Body of pancreas (tissue), 4 donors: ENCODE data around the gene SMIM11. TPM values are rescaled to one million over a fixed set of nuclear protein-coding genes. Genes with fewer than 3 reads are reported as not detected.

Experiments
- ATAC-seq: fragments of 150-250 bp; one replicate; pipeline ENCODE4 v1.9.1; 2016
- DNase-seq, 4 donors: peaks; one replicate each; pipeline ENCODE4 v3.0.0-alpha.2; 2019
- H3K27ac ChIP-seq, 4 donors: fragments of 200-600 bp; sonication (generic); 1 replicate in 3 of 4; 2 replicates in 1 of 4; pipeline versions ENCODE4 v1.5.1 to v1.6.1; 2016 to 2019; ENCODE audit warnings: mild to moderate bottlenecking in 1 of 4, mixed read lengths in 1 of 4, moderate library complexity in 1 of 4
- H3K27me3 ChIP-seq, 2 donors: fragments of 200-600 bp; sonication (generic); one replicate each; pipeline ENCODE4 v1.6.0; 2016; ENCODE audit warnings: mild to moderate bottlenecking in 1 of 2
- H3K36me3 ChIP-seq, 2 donors: fragments of 200-600 bp; sonication (generic); replicated peaks in 1 of 2; 2 replicates each; pipeline ENCODE4 v1.5.1; 2016; ENCODE audit warnings: low read depth in 2 of 2; ENCODE audit not compliant: insufficient read depth in 1 of 2
- H3K4me1 ChIP-seq: fragments of 200-600 bp; sonication (generic); one replicate; pipeline ENCODE4 v1.6.0; 2016
- H3K4me3 ChIP-seq, 2 donors: fragments of 200-600 bp; sonication (generic); 1 replicate in 1 of 2; 2 replicates in 1 of 2; pipeline ENCODE4 v1.5.1; 2016 to 2019
- H3K9me3 ChIP-seq, 3 donors: fragments of 200-600 bp; sonication (generic); 1 replicate in 2 of 3; 2 replicates in 1 of 3; pipeline ENCODE4 v1.5.1; 2016
- POLR2A ChIP-seq, 3 donors: fragments of 450-650 bp; IDR thresholded peaks; one replicate each; pipeline ENCODE4 v1.6.1; 2016; ENCODE audit warnings: antibody characterized with exemption in 3 of 3, mild to moderate bottlenecking in 2 of 3
- WGBS, 2 donors: methylation state at CpG; one replicate each; pipeline ENCODE4 v1.1.5; 2017; 5-methylcytosine and 5-hydroxymethylcytosine counted together
- intact Hi-C: fragments of 100-400 bp; cut with DNase I; formaldehyde crosslinking; loops from one replicate; pipeline ENCODE4 v1.15.1; 2023
- total RNA-seq, 2 donors: library from RNA; depleted of rRNA; stranded (reverse); fragments of >200 nt; gene quantifications; one replicate each; pipeline ENCODE4 v1.1.0, GENCODE V29; 2016
- TF ChIP-seq, protein P1 (sequence below), 7 experiments: fragments of 450-650 bp in 4 of 7; fragments of 200-600 bp in 3 of 7; sonication (generic) in 3 of 7; IDR thresholded peaks; one replicate each; pipeline ENCODE4 v1.5.1; 2016 to 2019; ENCODE audit warnings: antibody characterized with exemption in 7 of 7

The SMIM11 gene
- total RNA-seq, 2 donors from 2014 or later: 3.4 to 22.1 TPM

DNA sequence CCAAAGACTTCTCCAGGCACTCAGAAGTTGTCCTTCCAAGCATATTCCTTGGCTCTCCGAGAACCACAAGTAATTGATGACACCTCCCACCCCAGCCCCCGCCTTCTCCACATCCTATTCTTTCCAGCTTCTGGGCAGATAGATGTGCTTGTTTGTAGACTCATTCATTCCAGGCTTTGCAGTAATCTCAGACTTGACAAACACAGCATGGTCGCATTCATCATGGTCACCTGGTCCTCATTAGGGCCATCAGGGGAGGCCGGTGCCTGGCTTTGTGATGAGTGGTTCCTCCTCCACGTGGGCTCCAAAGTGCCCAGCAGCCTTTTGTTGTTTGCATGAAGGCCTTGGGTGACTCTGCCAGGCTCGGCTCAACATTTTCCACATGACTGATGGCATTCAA lies 40.0 kb upstream of the SMIM11 start:
- WGBS, 2 donors: 45 to 50% methylated on average over 6 of the region's 6 CpGs
- DNase-seq: no peak
- no peaks in the 10 kb centered on the region for H3K4me1 ChIP-seq
- no peaks in the 10 kb centered on the region for H3K27me3 ChIP-seq
- TF ChIP-seq, protein P1, sequence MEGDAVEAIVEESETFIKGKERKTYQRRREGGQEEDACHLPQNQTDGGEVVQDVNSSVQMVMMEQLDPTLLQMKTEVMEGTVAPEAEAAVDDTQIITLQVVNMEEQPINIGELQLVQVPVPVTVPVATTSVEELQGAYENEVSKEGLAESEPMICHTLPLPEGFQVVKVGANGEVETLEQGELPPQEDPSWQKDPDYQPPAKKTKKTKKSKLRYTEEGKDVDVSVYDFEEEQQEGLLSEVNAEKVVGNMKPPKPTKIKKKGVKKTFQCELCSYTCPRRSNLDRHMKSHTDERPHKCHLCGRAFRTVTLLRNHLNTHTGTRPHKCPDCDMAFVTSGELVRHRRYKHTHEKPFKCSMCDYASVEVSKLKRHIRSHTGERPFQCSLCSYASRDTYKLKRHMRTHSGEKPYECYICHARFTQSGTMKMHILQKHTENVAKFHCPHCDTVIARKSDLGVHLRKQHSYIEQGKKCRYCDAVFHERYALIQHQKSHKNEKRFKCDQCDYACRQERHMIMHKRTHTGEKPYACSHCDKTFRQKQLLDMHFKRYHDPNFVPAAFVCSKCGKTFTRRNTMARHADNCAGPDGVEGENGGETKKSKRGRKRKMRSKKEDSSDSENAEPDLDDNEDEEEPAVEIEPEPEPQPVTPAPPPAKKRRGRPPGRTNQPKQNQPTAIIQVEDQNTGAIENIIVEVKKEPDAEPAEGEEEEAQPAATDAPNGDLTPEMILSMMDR (IDR thresholded peaks at IDR 0.05): no peak
- no peak for TF ChIP-seq POLR2A (IDR thresholded peaks at IDR 0.05)
- no peak overlapping the region for H3K27ac ChIP-seq
- H3K4me3 ChIP-seq: no peak overlapping the region
- no peaks in the 10 kb centered on the region for H3K36me3 ChIP-seq
- intact Hi-C loops: no loop called here
- ATAC-seq: no peak
- no peaks in the 10 kb centered on the region for H3K9me3 ChIP-seq

- intact Hi-C loops: no loop called here
- ATAC-seq (no peak), DNase-seq (no peak)
- H3K4me3 ChIP-seq: no peak overlapping the region
- no peaks in the 10 kb centered on the region for H3K36me3 ChIP-seq
- WGBS, 2 donors: 51 to 57% methylated on average over 5 of the region's 5 CpGs
- no peaks in the 10 kb centered on the region for H3K27me3 ChIP-seq
- no peak overlapping the region for H3K27ac ChIP-seq
- H3K4me1 ChIP-seq: no peaks in the 10 kb centered on the region
- H3K9me3 ChIP-seq: no peaks in the 10 kb centered on the region
- TF ChIP-seq, protein P1 (IDR thresholded peaks at IDR 0.05): no peak
- TF ChIP-seq POLR2A (IDR thresholded peaks at IDR 0.05): no peak
Observed at GRCh38 chr21:34336245-34336644, 39.1 kb upstream of the SMIM11 start.

DNA sequence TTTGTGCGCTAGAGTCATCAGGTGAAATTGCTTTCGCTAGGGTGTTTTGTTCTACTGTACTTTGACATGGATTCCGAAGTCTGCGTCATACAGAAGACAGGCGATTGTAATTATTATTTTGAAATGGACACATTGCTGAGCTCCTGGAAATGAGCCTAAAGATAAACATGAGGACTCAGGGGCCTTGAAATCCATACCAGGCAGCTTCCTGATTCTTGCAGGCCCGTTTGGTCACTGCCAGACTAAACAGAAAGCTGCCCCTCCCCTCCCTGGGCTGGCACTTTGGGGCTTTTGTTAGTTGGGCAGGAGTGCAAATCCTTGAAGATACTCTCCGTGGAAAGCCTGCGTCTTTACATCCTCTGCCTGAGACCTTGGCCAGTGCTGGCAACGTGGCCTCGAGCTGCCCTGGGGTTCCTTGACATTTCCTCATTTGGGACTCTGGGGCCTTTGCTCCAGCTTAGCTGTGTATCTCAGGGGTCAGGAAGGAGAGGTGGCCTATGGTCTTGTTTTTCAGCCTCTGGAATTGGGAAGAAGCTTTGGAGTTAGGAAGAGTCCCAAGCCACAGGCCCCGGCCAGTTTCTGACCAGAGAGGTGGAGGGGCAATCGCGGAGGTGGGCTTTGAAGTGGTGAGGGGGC lies 38.4 kb upstream of the SMIM11 start:
- ATAC-seq: no peak
- Histone ChIP-seq H3K27ac (no peak overlapping the region), H3K27me3 (no peaks in the 10 kb centered on the region), H3K4me3 (no peak overlapping the region), H3K9me3 (no peaks in the 10 kb centered on the region), H3K4me1 (no peaks in the 10 kb centered on the region), H3K36me3 (no peaks in the 10 kb centered on the region)
- TF ChIP-seq, protein P1 (IDR thresholded peaks at IDR 0.05): no peak
- no peak for TF ChIP-seq POLR2A (IDR thresholded peaks at IDR 0.05)
- WGBS, 2 donors: 59 to 62% methylated on average over 13 of the region's 13 CpGs
- intact Hi-C loops: no loop called here
- no peak for DNase-seq

DNA sequence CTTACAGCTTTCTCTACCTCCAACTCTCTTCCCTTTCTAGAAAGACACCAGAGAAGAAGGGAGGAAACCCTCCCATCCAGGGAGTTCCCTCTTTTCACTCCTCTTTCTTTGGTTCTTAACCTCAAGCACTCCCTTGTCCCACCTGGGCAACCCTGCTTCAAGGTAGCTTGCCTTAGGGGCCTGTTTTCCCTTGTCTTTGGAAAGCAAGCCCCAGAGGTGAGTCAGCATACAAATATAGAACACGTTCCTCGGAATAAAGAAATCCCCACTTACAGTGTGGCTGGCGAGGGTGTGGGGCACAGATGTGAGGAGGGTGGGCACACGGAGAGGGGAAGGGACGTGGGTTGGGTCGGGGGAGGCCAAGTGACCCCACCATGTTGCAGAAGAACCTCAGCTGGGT lies 37.6 kb upstream of the SMIM11 start:
- TF ChIP-seq, protein P1 (IDR thresholded peaks at IDR 0.05): no peak
- TF ChIP-seq POLR2A (IDR thresholded peaks at IDR 0.05): no peak
- WGBS, 2 donors: 51 to 61% methylated on average over 6 of the region's 6 CpGs
- ATAC-seq (no peak), DNase-seq (no peak)
- Histone ChIP-seq H3K9me3 (no peaks in the 10 kb centered on the region), H3K4me3 (no peak overlapping the region), H3K27ac (no peak overlapping the region), H3K27me3 (no peaks in the 10 kb centered on the region), H3K36me3 (no peaks in the 10 kb centered on the region), H3K4me1 (no peaks in the 10 kb centered on the region)
- intact Hi-C loops: no loop called here

- intact Hi-C loops: no loop called here
- Histone ChIP-seq H3K36me3 (no peaks in the 10 kb centered on the region), H3K27me3 (no peaks in the 10 kb centered on the region), H3K9me3 (no peaks in the 10 kb centered on the region), H3K4me1 (no peaks in the 10 kb centered on the region), H3K27ac (no peak overlapping the region), H3K4me3 (no peak overlapping the region)
- TF ChIP-seq, protein P1 (IDR thresholded peaks at IDR 0.05): no peak
- TF ChIP-seq POLR2A (IDR thresholded peaks at IDR 0.05): no peak
- 77 to 84% methylated on average over 8 of the region's 8 CpGs for WGBS, 2 donors
- DNase-seq (no peak), ATAC-seq (no peak)
Observed at GRCh38 chr21:34338226-34338625, 37.1 kb upstream of the SMIM11 start.
